Lower leg skin (tissue), 3 donors: ENCODE measurements around the gene AGPAT1.

Experiments
- CTCF ChIP-seq, 3 donors: fragments of 450-650 bp; IDR thresholded peaks; one replicate each; pipeline ENCODE4 v1.5.1; 2016; ENCODE audit warnings: antibody characterized with exemption in 3 of 3, mild to moderate bottlenecking in 3 of 3, moderate library complexity in 2 of 3
- POLR2A ChIP-seq, 2 donors: fragments of 450-650 bp; IDR thresholded peaks; one replicate each; pipeline ENCODE4 v1.6.1; 2016 to 2017; ENCODE audit warnings: antibody characterized with exemption in 2 of 2, mild to moderate bottlenecking in 1 of 2, moderate library complexity in 1 of 2

GRCh38 chr6:32187009-32187709, 11.3 kb upstream of the AGPAT1 start:
- TF ChIP-seq CTCF (IDR thresholded peaks at IDR 0.05) = no peak
- TF ChIP-seq POLR2A (IDR thresholded peaks at IDR 0.05) = no peak
